Bronchial smooth muscle cell (primary cell): ENCODE measurements around the gene ITSN2. TPM values are rescaled to one million over a fixed set of nuclear protein-coding genes. Genes with fewer than 3 reads are reported as not detected.

Experiments
- total RNA-seq: library from RNA; depleted of rRNA; stranded (reverse); fragments of >200 nt; gene quantifications from 2 replicates; pipeline ENCODE4 v1.2.1, GENCODE V29; 2014

ITSN2 gene
- total RNA-seq, result 27.2 and 28.7 TPM in 2 replicates

DNA sequence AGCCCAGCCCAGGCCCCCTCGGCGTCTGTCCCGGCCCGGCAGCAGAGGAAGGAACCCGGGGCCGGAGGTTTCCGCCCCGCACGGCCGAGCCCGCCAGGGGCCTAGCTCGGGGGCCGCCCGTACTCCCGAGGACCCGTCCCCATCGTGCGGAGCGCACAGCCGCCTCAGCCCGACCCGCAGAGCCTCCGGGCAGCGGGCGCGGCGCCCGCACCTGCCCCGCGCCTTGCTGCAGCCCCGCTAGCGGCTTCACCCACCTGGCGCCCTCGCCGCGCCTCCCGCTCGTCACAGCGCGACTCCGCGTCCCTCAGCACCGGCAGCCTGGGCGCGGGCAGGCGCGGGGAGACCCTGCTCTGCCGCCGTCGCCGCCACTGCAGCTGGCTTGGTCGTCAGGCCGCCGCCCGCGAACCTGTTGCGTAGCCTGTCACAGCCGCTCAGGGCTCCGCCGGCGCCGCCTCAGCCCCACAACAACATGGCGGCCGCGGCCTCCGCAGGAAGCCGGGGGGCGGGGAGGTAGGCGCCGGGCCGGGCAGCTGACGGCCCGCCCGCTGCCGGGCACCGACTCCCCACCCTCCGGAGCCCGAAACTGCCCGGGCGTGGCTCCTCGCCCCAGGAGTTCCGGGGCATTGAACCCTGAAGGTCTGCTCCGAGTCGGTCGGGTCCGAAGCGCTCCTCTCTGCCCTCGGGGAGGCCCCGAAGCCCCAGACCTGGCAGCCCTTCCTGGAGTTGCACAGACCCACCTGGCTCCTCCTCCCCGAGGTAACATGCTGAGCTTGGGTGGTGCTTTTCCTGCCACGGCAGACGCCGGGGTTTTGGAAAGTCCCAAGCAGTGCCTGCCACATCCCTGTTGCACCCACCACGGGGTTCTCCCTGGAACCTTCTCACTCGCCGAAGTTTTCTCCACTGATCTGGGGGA, at the start of gene ITSN2:
TSS of gene ITSN2 (minus strand) at position 487 of the 913 bp plus-strand sequence. CDS start 32,454 bp downstream, outside the sequence.

GRCh38 chr2:24174851-24175277, 185.5 kb downstream of the ITSN2 start, which contains the start of gene FAM228A:
Gene FAM228A (plus strand): TSS chr2:24175053. CDS start chr2:24175481, 428 bp downstream.

Other genes starting within 250 kb of the ITSN2 start
- gene PFN4, start 237.2 kb downstream of the ITSN2 start, total RNA-seq, result 0.43 and 0.63 TPM in 2 replicates
- gene FAM228B, start 237.1 kb downstream of the ITSN2 start, total RNA-seq, result 6.1 and 10.6 TPM in 2 replicates
- gene FAM228A, start 185.5 kb downstream of the ITSN2 start, total RNA-seq, result 0.09 and 0.47 TPM in 2 replicates
- 8.4 and 9.1 TPM in 2 replicates for gene NCOA1, start 130.7 kb upstream of the ITSN2 start, total RNA-seq